GM12878 (cell line): Measurements from ENCODE around the gene ANKS1A. TPM values are rescaled to one million over a fixed set of nuclear protein-coding genes. Genes with fewer than 3 reads are reported as not detected.

Experiments used
- ATAC-seq: fragments of 200-7000 bp; cut with Tn5 transposase; 3 replicates; pipeline ENCODE4 v1.9.1; 2020; ENCODE audit warnings: mild to moderate bottlenecking, moderate library complexity
- BruUV-seq: library from RNA; stranded (reverse); fragments of 400-500 nt; replicated peaks from 2 replicates; lab custom pipeline; 2021; lab: Mats Ljungman, UMichigan
- CTCF ChIA-PET: fragments of 300-600 bp; sonication (Branson Sonifier 250); formaldehyde crosslinking; extraction: SDS; loops from one replicate; lab custom pipeline; 2021; ENCODE audit warnings: inconsistent platforms; lab: Yijun Ruan, JAX
- POLR2A ChIA-PET: fragments of 350-600 bp; formaldehyde crosslinking; extraction: SDS; loops from one replicate; lab custom pipeline; 2021; ENCODE audit warnings: inconsistent platforms; lab: Charles Lee
- RAD21 ChIA-PET: fragments of 300-600 bp; sonication (Branson Sonifier 250); formaldehyde crosslinking; loops from one replicate; lab custom pipeline; 2023; ENCODE audit warnings: antibody characterized with exemption; ENCODE audit not compliant: unreplicated experiment; lab: Charles Lee
- SMC1A ChIA-PET: fragments of 300-600 bp; sonication (Branson Sonifier 250); formaldehyde crosslinking; loops from one replicate; lab custom pipeline; 2023; ENCODE audit not compliant: unreplicated experiment, uncharacterized antibody; lab: Charles Lee
- DNase-seq: peaks from one replicate; pipeline ENCODE4 v3.0.0-alpha.2; 2011; ENCODE audit warnings: low read depth, low spot score
- FAIRE-seq: peaks from 3 replicates; lab custom pipeline; 2011; peaks lifted over from hg19 to GRCh38; lab: Jason Lieb, UNC
- H2AFZ ChIP-seq: 2 replicates; pipeline ENCODE4 v1.6.0; 2011; ENCODE audit warnings: low read depth, low read length, control low read depth; ENCODE audit not compliant: control insufficient read depth
- H3K27ac ChIP-seq: 2 replicates; pipeline ENCODE4 v1.5.1; 2011; ENCODE audit warnings: control low read depth; ENCODE audit not compliant: control insufficient read depth, insufficient read depth
- H3K27me3 ChIP-seq, 2 experiments: replicated peaks in 1 of 2; 2 replicates each; pipeline versions ENCODE4 v1.6.0 to v1.6.1; 2011; ENCODE audit warnings: low read length in 1 of 2; ENCODE audit not compliant: control insufficient read depth in 2 of 2, insufficient read depth in 2 of 2
- H3K36me3 ChIP-seq, 2 experiments: 2 replicates each; pipeline ENCODE4 v1.5.1; 2011; ENCODE audit warnings: low read length in 1 of 2; ENCODE audit not compliant: control insufficient read depth in 2 of 2, insufficient read depth in 2 of 2
- H3K4me1 ChIP-seq: 2 replicates; pipeline ENCODE4 v1.6.1; 2011; ENCODE audit warnings: mild to moderate bottlenecking, low read length, moderate library complexity, mixed read lengths; ENCODE audit not compliant: control insufficient read depth, insufficient read depth
- H3K4me2 ChIP-seq: 2 replicates; pipeline ENCODE4 v1.6.0; 2011; ENCODE audit warnings: control low read depth; ENCODE audit not compliant: control insufficient read depth, insufficient read depth
- H3K4me3 ChIP-seq: fragments of 200-600 bp; sonication (generic); 2 replicates; pipeline ENCODE4 v1.5.1; 2016
- H3K79me2 ChIP-seq: 2 replicates; pipeline ENCODE4 v1.6.0; 2011; ENCODE audit warnings: low read length; ENCODE audit not compliant: control insufficient read depth, insufficient read depth
- H3K9ac ChIP-seq: 2 replicates; pipeline ENCODE4 v1.8.0; 2011; ENCODE audit warnings: low read length, control low read depth, mixed read lengths; ENCODE audit not compliant: control insufficient read depth, insufficient read depth
- H3K9me3 ChIP-seq: replicated peaks from 3 replicates; pipeline ENCODE4 v1.5.1; 2011; ENCODE audit warnings: mild to moderate bottlenecking, low read length; ENCODE audit not compliant: control insufficient read depth, insufficient read depth
- H4K20me1 ChIP-seq: 2 replicates; pipeline ENCODE4 v1.6.0; 2011; ENCODE audit not compliant: control insufficient read depth, insufficient read depth
- CBX5 ChIP-seq: sonication (generic); IDR thresholded peaks from 2 replicates; pipeline ENCODE4 v1.6.1; 2016; ENCODE audit warnings: low read depth, moderate library complexity, mild to moderate bottlenecking, inconsistent platforms
- EGR1 ChIP-seq, 2 experiments: IDR thresholded peaks; 1 replicate in 1 of 2; 2 replicates in 1 of 2; pipeline ENCODE4 v1.6.1; 2011 to 2012; ENCODE audit warnings: low read depth in 2 of 2, low read length in 2 of 2, borderline replicate concordance in 1 of 2, mild to moderate bottlenecking in 1 of 2, moderate library complexity in 1 of 2
- KAT2A ChIP-seq: conservative IDR thresholded peaks from 2 replicates; pipeline ENCODE4 v1.6.1; 2011; ENCODE audit warnings: low read depth, low read length; ENCODE audit not compliant: control insufficient read depth
- MEF2A ChIP-seq: IDR thresholded peaks from 2 replicates; pipeline ENCODE4 v1.6.1; 2011; ENCODE audit warnings: low read depth, mild to moderate bottlenecking, low read length, moderate library complexity; ENCODE audit not compliant: insufficient read depth
- MEF2B ChIP-seq: fragments of 450-650 bp; IDR thresholded peaks from 2 replicates; pipeline ENCODE4 v1.6.1; 2018; ENCODE audit warnings: mild to moderate bottlenecking, moderate library complexity; ENCODE audit not compliant: partially characterized antibody, poor library complexity, severe bottlenecking
- NFXL1 ChIP-seq: fragments of 450-650 bp; IDR thresholded peaks from 2 replicates; pipeline ENCODE4 v1.6.1; 2017; ENCODE audit warnings: antibody characterized with exemption, mild to moderate bottlenecking, borderline replicate concordance
- NR2C1 ChIP-seq: fragments of 450-650 bp; IDR thresholded peaks from 2 replicates; pipeline ENCODE4 v1.6.1; 2017; ENCODE audit warnings: antibody characterized with exemption, mild to moderate bottlenecking, moderate library complexity
- NRF1 ChIP-seq: conservative IDR thresholded peaks from 2 replicates; pipeline ENCODE4 v1.6.1; 2011; ENCODE audit warnings: mild to moderate bottlenecking, low read depth, low read length, improper control_type of control experiment
- POLR2AphosphoS5 ChIP-seq: IDR thresholded peaks from 2 replicates; pipeline ENCODE4 v1.6.1; 2011; ENCODE audit warnings: mild to moderate bottlenecking, low read length, inconsistent platforms
- RELA ChIP-seq: fragments of 450-650 bp; IDR thresholded peaks from 2 replicates; pipeline ENCODE4 v1.8.0; 2014; ENCODE audit warnings: borderline replicate concordance; ENCODE audit not compliant: partially characterized antibody
- WRNIP1 ChIP-seq: IDR thresholded peaks from 2 replicates; pipeline ENCODE4 v1.6.1; 2011; ENCODE audit warnings: low read depth, low read length, improper control_type of control experiment, borderline replicate concordance
- WGBS: methylation state at CpG from one replicate; pipeline ENCODE4 v1.1.6; 2016; ENCODE audit warnings: low lambda C conversion rate; ENCODE audit not compliant: insufficient replicate concordance, insufficient coverage; ENCODE audit errors: missing lambda C conversion rate; 5-methylcytosine and 5-hydroxymethylcytosine counted together
- in situ Hi-C: fragments of 300-500 bp; cut with MboI; formaldehyde crosslinking; loops from 9 replicates; pipeline ENCODE4 v1.14.3; 2018; ENCODE audit warnings: mixed read lengths
- intact Hi-C: fragments of 100-400 bp; cut with micrococcal nuclease; formaldehyde crosslinking; loops from one replicate; pipeline ENCODE4 v1.14.2; 2022; ENCODE audit not compliant: unreplicated experiment
- polyA plus RNA-seq, 11 experiments: library from polyadenylated mRNA; depleted of rRNA in 4 of 11; unstranded in 6 of 11; stranded (reverse) in 5 of 11; fragments of >200 nt; fragmentation: Nextera tagmentation in 4 of 11; fragmentation: Illumina TruSeq in 1 of 11; extraction: Ambion mirVana in 4 of 11; extraction: Trizol in 1 of 11; gene quantifications; 1 replicate in 1 of 11; 2 replicates in 10 of 11; pipeline versions ENCODE4 v1.2.1 to v1.2.3, GENCODE V29; 2011 to 2016; ENCODE audit warnings: inconsistent platforms in 2 of 11, missing spikeins in 2 of 11, low read depth in 1 of 11
- total RNA-seq, 4 experiments: library from RNA; depleted of rRNA in 3 of 4; stranded (reverse); fragments of >200 nt in 3 of 4; fragmentation: Illumina TruSeq in 1 of 4; extraction: Trizol in 1 of 4; gene quantifications; 2 replicates each; pipeline versions ENCODE4 v1.2.1 to v1.2.3, GENCODE V29; 2013 to 2021
- TF ChIP-seq, protein P1 (sequence below): fragments of 450-650 bp; IDR thresholded peaks from 2 replicates; pipeline ENCODE4 v1.6.1; 2017; ENCODE audit warnings: borderline replicate concordance
- TF ChIP-seq, protein P2 (sequence below): fragments of 450-650 bp; IDR thresholded peaks from 2 replicates; pipeline ENCODE4 v1.6.1; 2017; ENCODE audit warnings: mild to moderate bottlenecking, moderate library complexity

ANKS1A gene
- total and polyA plus RNA-seq, 10 of the 15 experiments (the other 5 are each of a cell fraction or from before 2014, with no cell fraction given), result 0.60 to 7.0 (median 3.0) TPM

DNA sequence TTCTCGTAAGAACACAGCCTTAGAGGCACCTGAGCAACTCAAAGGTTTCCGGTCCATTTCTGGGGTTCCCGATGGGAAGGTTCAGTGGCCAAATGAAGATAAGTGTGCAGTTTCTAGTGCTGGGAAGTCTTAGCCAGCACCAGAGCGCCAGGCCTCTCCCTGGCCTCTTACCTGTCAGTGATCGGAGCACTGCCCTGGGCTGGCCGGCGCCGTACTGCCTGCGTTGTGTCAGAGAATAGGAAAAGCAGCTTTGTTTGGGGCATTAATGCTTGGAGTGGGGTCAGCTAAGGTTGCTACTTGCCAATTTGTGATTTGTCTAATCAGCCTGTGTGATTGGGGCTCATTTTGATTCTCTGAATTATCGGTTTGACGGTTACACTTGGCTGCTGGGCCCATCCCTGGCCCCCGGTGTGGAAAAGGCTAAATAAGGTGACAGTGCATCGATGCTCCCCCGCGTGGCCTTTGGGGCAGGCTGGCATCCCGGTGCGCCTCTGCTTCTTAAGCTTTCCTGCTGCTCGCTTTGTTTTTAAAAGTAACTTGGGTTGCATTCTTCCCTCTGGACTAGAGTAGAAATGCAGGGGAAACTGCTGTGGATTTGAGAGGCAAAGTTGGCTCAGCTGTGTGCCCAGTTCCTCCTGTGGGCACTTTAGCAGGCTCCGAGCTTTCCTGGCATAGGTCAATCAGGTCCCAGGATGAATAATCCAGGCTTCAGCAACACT lies 200.3 kb downstream of the ANKS1A start:
- Histone ChIP-seq H3K4me2 (no peak overlapping the region), H3K4me1 (no peaks in the 10 kb centered on the region), H3K36me3 (no peaks in the 10 kb centered on the region; a peak in 1 of 4 replicates), H3K9ac (no peak overlapping the region), H3K79me2 (no peaks in the 10 kb centered on the region), H2AFZ (no peak overlapping the region), H3K27ac (no peak overlapping the region), H3K4me3 (no peak overlapping the region), H3K9me3 (no peaks in the 10 kb centered on the region), H4K20me1 (no peaks in the 10 kb centered on the region), H3K27me3 (no peaks in the 10 kb centered on the region)
- intact Hi-C loops (no loop called here), in situ Hi-C loops (no loop called here)
- ChIA-PET CTCF (interaction anchor here (1.0 kb wide), 1 partner anchor 116 kb away, joined by 3 read pairs; no protein-coding TSS in a partner anchor), SMC1A (no interaction called here), RAD21 (no interaction called here), POLR2A (no interaction called here)
- TF ChIP-seq NRF1 (no peak), WRNIP1 (no peak), KAT2A (no peak), MEF2A (no peak), EGR1 (IDR thresholded peaks at IDR 0.05; ENCODE audit: borderline replicate concordance in 1 of 2, low read depth in 2 of 2, low read length in 2 of 2) (no peak), NR2C1 (no peak), POLR2AphosphoS5 (no peak), NFXL1 (no peak), CBX5 (no peak), RELA (no peak), MEF2B (no peak)
- TF ChIP-seq, protein P1, sequence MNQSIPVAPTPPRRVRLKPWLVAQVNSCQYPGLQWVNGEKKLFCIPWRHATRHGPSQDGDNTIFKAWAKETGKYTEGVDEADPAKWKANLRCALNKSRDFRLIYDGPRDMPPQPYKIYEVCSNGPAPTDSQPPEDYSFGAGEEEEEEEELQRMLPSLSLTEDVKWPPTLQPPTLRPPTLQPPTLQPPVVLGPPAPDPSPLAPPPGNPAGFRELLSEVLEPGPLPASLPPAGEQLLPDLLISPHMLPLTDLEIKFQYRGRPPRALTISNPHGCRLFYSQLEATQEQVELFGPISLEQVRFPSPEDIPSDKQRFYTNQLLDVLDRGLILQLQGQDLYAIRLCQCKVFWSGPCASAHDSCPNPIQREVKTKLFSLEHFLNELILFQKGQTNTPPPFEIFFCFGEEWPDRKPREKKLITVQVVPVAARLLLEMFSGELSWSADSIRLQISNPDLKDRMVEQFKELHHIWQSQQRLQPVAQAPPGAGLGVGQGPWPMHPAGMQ, result no peak
- TF ChIP-seq, protein P2, sequence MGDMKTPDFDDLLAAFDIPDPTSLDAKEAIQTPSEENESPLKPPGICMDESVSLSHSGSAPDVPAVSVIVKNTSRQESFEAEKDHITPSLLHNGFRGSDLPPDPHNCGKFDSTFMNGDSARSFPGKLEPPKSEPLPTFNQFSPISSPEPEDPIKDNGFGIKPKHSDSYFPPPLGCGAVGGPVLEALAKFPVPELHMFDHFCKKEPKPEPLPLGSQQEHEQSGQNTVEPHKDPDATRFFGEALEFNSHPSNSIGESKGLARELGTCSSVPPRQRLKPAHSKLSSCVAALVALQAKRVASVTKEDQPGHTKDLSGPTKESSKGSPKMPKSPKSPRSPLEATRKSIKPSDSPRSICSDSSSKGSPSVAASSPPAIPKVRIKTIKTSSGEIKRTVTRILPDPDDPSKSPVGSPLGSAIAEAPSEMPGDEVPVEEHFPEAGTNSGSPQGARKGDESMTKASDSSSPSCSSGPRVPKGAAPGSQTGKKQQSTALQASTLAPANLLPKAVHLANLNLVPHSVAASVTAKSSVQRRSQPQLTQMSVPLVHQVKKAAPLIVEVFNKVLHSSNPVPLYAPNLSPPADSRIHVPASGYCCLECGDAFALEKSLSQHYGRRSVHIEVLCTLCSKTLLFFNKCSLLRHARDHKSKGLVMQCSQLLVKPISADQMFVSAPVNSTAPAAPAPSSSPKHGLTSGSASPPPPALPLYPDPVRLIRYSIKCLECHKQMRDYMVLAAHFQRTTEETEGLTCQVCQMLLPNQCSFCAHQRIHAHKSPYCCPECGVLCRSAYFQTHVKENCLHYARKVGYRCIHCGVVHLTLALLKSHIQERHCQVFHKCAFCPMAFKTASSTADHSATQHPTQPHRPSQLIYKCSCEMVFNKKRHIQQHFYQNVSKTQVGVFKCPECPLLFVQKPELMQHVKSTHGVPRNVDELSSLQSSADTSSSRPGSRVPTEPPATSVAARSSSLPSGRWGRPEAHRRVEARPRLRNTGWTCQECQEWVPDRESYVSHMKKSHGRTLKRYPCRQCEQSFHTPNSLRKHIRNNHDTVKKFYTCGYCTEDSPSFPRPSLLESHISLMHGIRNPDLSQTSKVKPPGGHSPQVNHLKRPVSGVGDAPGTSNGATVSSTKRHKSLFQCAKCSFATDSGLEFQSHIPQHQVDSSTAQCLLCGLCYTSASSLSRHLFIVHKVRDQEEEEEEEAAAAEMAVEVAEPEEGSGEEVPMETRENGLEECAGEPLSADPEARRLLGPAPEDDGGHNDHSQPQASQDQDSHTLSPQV, result no peak
- no peak for FAIRE-seq
- no TSS peak for BruUV-seq
- ATAC-seq, result no peak
- 86% methylated on average over 19 of the region's 19 CpGs for WGBS
- no peak for DNase-seq
